H1 (cell line): ENCODE results near the gene FOXL1. TPM values are rescaled to one million over a fixed set of nuclear protein-coding genes. Genes with fewer than 3 reads are reported as not detected.

ENCODE experiments used
- BRCA1 ChIP-seq: IDR thresholded peaks from 2 replicates; pipeline ENCODE4 v1.6.1; 2012; ENCODE audit warnings: low read depth, low read length, improper control_type of control experiment
- CEBPB ChIP-seq: IDR thresholded peaks from 2 replicates; pipeline ENCODE4 v1.6.1; 2012; ENCODE audit warnings: low read depth, low read length
- CHD7 ChIP-seq: fragments of 300-600 bp; sonication (generic); IDR thresholded peaks from 2 replicates; pipeline ENCODE4 v1.7.1; 2012; ENCODE audit warnings: low read length, moderate library complexity, mild to moderate bottlenecking, inconsistent platforms; ENCODE audit not compliant: insufficient replicate concordance
- TEAD4 ChIP-seq: IDR thresholded peaks from 2 replicates; pipeline ENCODE4 v1.6.1; 2012; ENCODE audit warnings: low read depth, low read length, inconsistent platforms, mixed read lengths
- USF2 ChIP-seq: IDR thresholded peaks from 2 replicates; pipeline ENCODE4 v1.6.1; 2011; ENCODE audit warnings: low read length, improper control_type of control experiment
- polyA plus RNA-seq, 7 experiments: library from polyadenylated mRNA; depleted of rRNA in 3 of 7; stranded (reverse) in 5 of 7; unstranded in 2 of 7; fragments of >200 nt in 5 of 7; fragments of 200-250 nt in 2 of 7; gene quantifications; 1 replicate in 5 of 7; 2 replicates in 1 of 7; 4 replicates in 1 of 7; pipeline versions ENCODE4 v1.2.1 to v1.2.3, GENCODE V29; 2011 to 2013; ENCODE audit warnings: missing spikeins in 2 of 7, mixed read lengths in 2 of 7
- total RNA-seq: library from RNA; stranded (reverse); fragmentation: NEBNext Ultra II Directional; extraction: Animal tissue kit (Norgen Biotek cat#: 25700); gene quantifications from 2 replicates; pipeline ENCODE4 v1.2.1, GENCODE V29; 2021

The FOXL1 gene
- total and polyA plus RNA-seq, 2 of the 8 experiments (the other 6 are each of a cell fraction or from before 2014, with no cell fraction given): 0.03 TPM; not detected in 1

- no peak for TF ChIP-seq USF2
- no peak for TF ChIP-seq CEBPB
- no peak for TF ChIP-seq BRCA1
- no peak for TF ChIP-seq CHD7
- no peak for TF ChIP-seq TEAD4
Measured at GRCh38 chr16:86611941-86612340, 33.6 kb downstream of the FOXL1 start (continued).
